ENCODE data around the gene IGSF22. TPM values are rescaled to one million over a fixed set of nuclear protein-coding genes. Genes with fewer than 3 reads are reported as not detected.

Gene IGSF22
- total RNA-seq, 1 donor from 2014 or later = under 0.01 TPM

- Histone ChIP-seq H3K4me3 (ENCODE audit: low read depth, low read length) (no peak overlapping the region), H3K36me3 (ENCODE audit: control insufficient read depth, insufficient read depth, low read length) (no peaks in the 10 kb centered on the region), H3K27me3 (ENCODE audit: control insufficient read depth, insufficient read depth, low read length) (peaks cover 2% of the 10 kb centered on the region)
- FAIRE-seq (no peak), DNase-seq (ENCODE audit: low read depth) (no peak)
- no peak for TF ChIP-seq CTCF (IDR thresholded peaks at IDR 0.05; ENCODE audit: insufficient read depth, low read length, severe bottlenecking)
Measured at GRCh38 chr11:18752502-18752901, 26.5 kb upstream of the IGSF22 start.

- TF ChIP-seq CTCF (IDR thresholded peaks at IDR 0.05; ENCODE audit: insufficient read depth, low read length, severe bottlenecking) = no peak
- no peak overlapping the region for H3K4me3 ChIP-seq (ENCODE audit: low read depth, low read length)
- H3K27me3 ChIP-seq (ENCODE audit: control insufficient read depth, insufficient read depth, low read length) = no peaks in the 10 kb centered on the region
- H3K36me3 ChIP-seq (ENCODE audit: control insufficient read depth, insufficient read depth, low read length) = no peaks in the 10 kb centered on the region
- no peak for DNase-seq (ENCODE audit: low read depth)
- FAIRE-seq = peak; percentile 23
Measured at GRCh38 chr11:18750944-18751343, 25.0 kb upstream of the IGSF22 start.

DNA sequence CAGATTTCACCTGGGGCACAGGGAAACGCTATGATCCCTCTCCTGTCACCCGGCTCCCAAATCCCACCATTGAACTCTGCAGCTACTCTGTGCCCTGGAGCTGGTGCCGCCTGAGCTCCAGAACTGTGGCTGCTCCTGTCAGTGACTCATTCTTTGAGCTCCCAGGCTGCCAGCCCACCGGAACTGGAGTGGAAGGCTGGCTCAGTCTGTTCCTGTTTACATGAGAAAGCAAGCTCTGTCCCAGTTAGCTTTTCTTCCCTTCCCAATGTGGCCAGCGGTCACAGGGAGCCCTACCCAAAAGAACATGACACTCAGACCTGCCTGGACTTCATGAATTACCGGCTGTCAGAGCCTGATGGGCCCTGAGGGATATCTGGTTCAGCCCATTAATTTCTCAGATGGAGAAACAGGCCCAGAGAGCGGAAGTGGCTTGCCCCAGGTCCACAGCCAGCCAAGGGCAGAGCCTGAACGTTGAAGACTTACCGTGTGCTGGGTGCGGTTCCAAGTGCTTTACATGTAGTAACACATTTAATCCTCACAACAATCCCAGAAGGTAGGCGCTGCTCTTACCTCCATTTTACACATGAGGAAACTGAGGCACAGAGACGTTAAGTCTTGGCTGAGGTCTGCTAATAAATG, 23.8 kb upstream of the IGSF22 start:
- Histone ChIP-seq H3K27me3 (ENCODE audit: control insufficient read depth, insufficient read depth, low read length) (no peaks in the 10 kb centered on the region), H3K4me3 (ENCODE audit: low read depth, low read length) (no peak overlapping the region), H3K36me3 (ENCODE audit: control insufficient read depth, insufficient read depth, low read length) (no peaks in the 10 kb centered on the region)
- FAIRE-seq = no peak
- no peak for TF ChIP-seq CTCF (IDR thresholded peaks at IDR 0.05; ENCODE audit: insufficient read depth, low read length, severe bottlenecking)
- peak; percentile 66 for DNase-seq (ENCODE audit: low read depth)

- H3K4me3 ChIP-seq (ENCODE audit: low read depth, low read length) = no peak overlapping the region
- no peaks in the 10 kb centered on the region for H3K36me3 ChIP-seq (ENCODE audit: control insufficient read depth, insufficient read depth, low read length)
- FAIRE-seq (no peak), DNase-seq (ENCODE audit: low read depth) (peak; percentile 34)
- no peak for TF ChIP-seq CTCF (IDR thresholded peaks at IDR 0.05; ENCODE audit: insufficient read depth, low read length, severe bottlenecking)
- H3K27me3 ChIP-seq (ENCODE audit: control insufficient read depth, insufficient read depth, low read length) = no peaks in the 10 kb centered on the region
Measured at GRCh38 chr11:18748766-18749365, 22.9 kb upstream of the IGSF22 start.

DNA sequence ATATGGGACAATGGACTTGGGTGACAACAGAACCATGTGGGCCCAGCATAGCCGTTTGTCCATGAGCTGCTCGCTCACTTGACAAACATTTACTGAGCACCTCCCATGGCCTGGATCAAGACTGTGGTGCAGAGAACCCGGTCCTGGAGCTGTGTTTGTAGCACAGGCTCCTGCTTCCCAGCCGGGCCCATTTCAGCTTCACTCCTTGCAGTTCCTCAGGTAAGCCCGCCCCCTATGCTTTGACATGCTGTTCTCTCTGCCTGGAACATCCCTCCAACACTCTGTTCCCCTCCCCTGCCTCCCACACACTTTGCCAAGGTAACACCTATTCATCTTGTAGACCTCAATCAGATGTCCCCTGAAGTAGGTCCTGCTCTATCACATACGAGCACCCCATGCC, 19.3 kb upstream of the IGSF22 start:
- no peak for TF ChIP-seq CTCF (IDR thresholded peaks at IDR 0.05; ENCODE audit: insufficient read depth, low read length, severe bottlenecking)
- H3K27me3 ChIP-seq (ENCODE audit: control insufficient read depth, insufficient read depth, low read length) = no peaks in the 10 kb centered on the region
- no peaks in the 10 kb centered on the region for H3K36me3 ChIP-seq (ENCODE audit: control insufficient read depth, insufficient read depth, low read length)
- no peak overlapping the region for H3K4me3 ChIP-seq (ENCODE audit: low read depth, low read length)
- DNase-seq (ENCODE audit: low read depth) (no peak), FAIRE-seq (no peak)

Data from bronchial epithelial cell (primary cell).